Measurements from ENCODE around the gene STUB1.

GRCh38 chr16:637081-638018, 42.9 kb upstream of the STUB1 start:
- TF ChIP-seq JUND (IDR thresholded peaks at IDR 0.05; ENCODE audit: low read depth, low read length) (no peak), CTCF (IDR thresholded peaks at IDR 0.05 in 2 of 3, conservative IDR thresholded peaks at IDR 0.05 in 1 of 3; ENCODE audit: control insufficient read depth in 2 of 3, extremely low read depth in 1 of 3, insufficient read depth in 1 of 3, low read depth in 3 of 3, low read length in 3 of 3) (no peak), POLR2A (IDR thresholded peaks at IDR 0.05; ENCODE audit: low read depth, low read length) (no peak), PKNOX1 (IDR thresholded peaks at IDR 0.05) (no peak), REST (IDR thresholded peaks at IDR 0.05; ENCODE audit: low read depth, low read length) (no peak), ZNF274 (IDR thresholded peaks at IDR 0.05; ENCODE audit: insufficient read depth, insufficient read length) (no peak), RCOR1 (conservative IDR thresholded peaks at IDR 0.05; ENCODE audit: low read depth, low read length) (no peak), FOXM1 (IDR thresholded peaks at IDR 0.05; ENCODE audit: low read depth, low read length) (no peak), EZH2 (IDR thresholded peaks at IDR 0.05; ENCODE audit: borderline replicate concordance, control insufficient read depth, low read depth, low read length) (no peak)
